HepG2 (cell line): ENCODE results near the gene MLLT10. TPM values are rescaled to one million over a fixed set of nuclear protein-coding genes. Genes with fewer than 3 reads are reported as not detected.

Source experiments
- ATAC-seq: fragments of 200-7000 bp; cut with Tn5 transposase; 3 replicates; pipeline ENCODE4 v1.9.1; 2020; ENCODE audit warnings: mild to moderate bottlenecking, moderate library complexity
- BruUV-seq: library from RNA; stranded (reverse); fragments of 400-500 nt; replicated peaks from 2 replicates; lab custom pipeline; 2021; lab: Mats Ljungman, UMichigan
- CTCF ChIA-PET: fragments of 300-600 bp; formaldehyde crosslinking; extraction: SDS; loops from one replicate; lab custom pipeline; 2021; ENCODE audit warnings: low total read pairs, inconsistent platforms, low intra/inter-chr PET ratio; lab: Yijun Ruan, JAX
- POLR2A ChIA-PET: fragments of 350-600 bp; sonication (Branson Sonifier 250); formaldehyde crosslinking; loops from one replicate; lab custom pipeline; 2020; ENCODE audit warnings: antibody characterized with exemption, inconsistent platforms; lab: Yijun Ruan, JAX
- DNase-seq: peaks from one replicate; pipeline ENCODE4 v3.0.0-alpha.2; 2015; ENCODE audit warnings: low spot score
- FAIRE-seq: peaks from 3 replicates; lab custom pipeline; 2011; peaks lifted over from hg19 to GRCh38; lab: Jason Lieb, UNC
- H2AFZ ChIP-seq: one replicate; pipeline ENCODE4 v1.6.1; 2011; ENCODE audit warnings: low read length, inconsistent platforms
- H3K27ac ChIP-seq: fragments of 300-600 bp; 3 replicates; pipeline ENCODE4 v1.8.0; 2011; ENCODE audit warnings: mixed run types, mild to moderate bottlenecking, mixed read lengths, low read length, inconsistent platforms; ENCODE audit not compliant: insufficient read depth; ENCODE audit errors: extremely low read length
- H3K27me3 ChIP-seq, 2 experiments: fragments of 200-600 bp in 1 of 2; 2 replicates in 1 of 2; 3 replicates in 1 of 2; pipeline versions ENCODE4 v1.6.0 to v1.8.0; 2011; ENCODE audit warnings: low read length in 2 of 2, mild to moderate bottlenecking in 2 of 2, moderate library complexity in 2 of 2, inconsistent platforms in 1 of 2; ENCODE audit not compliant: insufficient read depth in 2 of 2, control insufficient read depth in 1 of 2
- H3K36me3 ChIP-seq, 2 experiments: fragments of 200-600 bp in 1 of 2; replicated peaks in 1 of 2; 2 replicates in 1 of 2; 3 replicates in 1 of 2; pipeline versions ENCODE4 v1.5.1 to v1.8.0; 2011; ENCODE audit warnings: low read length in 2 of 2, inconsistent platforms in 1 of 2; ENCODE audit not compliant: insufficient read depth in 2 of 2, control insufficient read depth in 1 of 2
- H3K4me1 ChIP-seq: 2 replicates; pipeline ENCODE4 v1.5.1; 2012; ENCODE audit warnings: low read length, inconsistent platforms; ENCODE audit not compliant: insufficient read depth
- H3K4me2 ChIP-seq: 2 replicates; pipeline ENCODE4 v1.6.0; 2011; ENCODE audit warnings: low read depth, low read length, inconsistent platforms
- H3K4me3 ChIP-seq, 3 experiments: fragments of 200-600 bp in 1 of 3; sonication (generic), shearing (Covaris generic) in 1 of 3; replicated peaks in 1 of 3; 2 replicates each; pipeline ENCODE4 v1.5.1; 2011 to 2016; ENCODE audit warnings: low read length in 3 of 3, inconsistent platforms in 2 of 3, low read depth in 2 of 3, mild to moderate bottlenecking in 2 of 3, control low read depth in 1 of 3, mixed read lengths in 1 of 3; ENCODE audit not compliant: insufficient read depth in 1 of 3
- H3K79me2 ChIP-seq: one replicate; pipeline ENCODE4 v1.6.1; 2011; ENCODE audit warnings: low read length, inconsistent platforms; ENCODE audit not compliant: insufficient read depth
- H3K9ac ChIP-seq: 2 replicates; pipeline ENCODE4 v1.6.0; 2011; ENCODE audit warnings: mild to moderate bottlenecking, low read depth, low read length, inconsistent platforms; ENCODE audit not compliant: insufficient read depth
- H3K9me3 ChIP-seq: 2 replicates; pipeline ENCODE4 v1.5.1; 2012; ENCODE audit warnings: mild to moderate bottlenecking, low read length
- H4K20me1 ChIP-seq: 2 replicates; pipeline ENCODE4 v1.6.0; 2011; ENCODE audit warnings: inconsistent platforms, mild to moderate bottlenecking, low read length, moderate library complexity; ENCODE audit not compliant: insufficient read depth
- ZNF772 ChIP-seq: sonication (generic); formaldehyde crosslinking; IDR thresholded peaks from 2 replicates; pipeline ENCODE4 v1.5.0; 2020; ENCODE audit warnings: mild to moderate bottlenecking, missing genetic modification reagents
- WGBS: methylation state at CpG from one replicate; pipeline ENCODE4 v1.1.6; 2017; ENCODE audit warnings: low lambda C conversion rate; 5-methylcytosine and 5-hydroxymethylcytosine counted together
- in situ Hi-C: cut with HindIII; loops from 2 replicates; pipeline ENCODE4 v1.10.0; 2017; ENCODE audit warnings: low pct_unique_long_range_greater_than_20kb; ENCODE audit not compliant: extremely low pct_ligation_motif_present
- intact Hi-C: fragments of 100-400 bp; cut with micrococcal nuclease; formaldehyde crosslinking; loops from one replicate; pipeline ENCODE4 v1.10.0; 2022; ENCODE audit not compliant: unreplicated experiment
- polyA plus RNA-seq, 8 experiments: library from polyadenylated mRNA; depleted of rRNA in 3 of 8; stranded (reverse) in 7 of 8; unstranded in 1 of 8; fragments of >200 nt; fragmentation: Illumina TruSeq in 4 of 8; extraction: Trizol in 4 of 8; gene quantifications; 2 replicates each; pipeline versions ENCODE4 v1.2.1 to v1.2.3, GENCODE V29; 2011 to 2016; ENCODE audit warnings: low read depth in 4 of 8, missing spikeins in 1 of 8, mixed read lengths in 1 of 8; ENCODE audit not compliant: insufficient read depth in 1 of 8
- total RNA-seq, 5 experiments: library from RNA; depleted of rRNA; stranded (reverse); fragments of >200 nt; fragmentation: Illumina TruSeq; extraction: Trizol; gene quantifications; 2 replicates each; pipeline ENCODE4 v1.2.3, GENCODE V29; 2016; ENCODE audit warnings: low read depth in 1 of 5
- TF ChIP-seq, protein P1 (sequence below): sonication (generic); formaldehyde crosslinking; IDR thresholded peaks from 2 replicates; pipeline ENCODE4 v1.5.1; 2020; ENCODE audit warnings: mild to moderate bottlenecking, missing genetic modification reagents, borderline replicate concordance
- TF ChIP-seq, protein P2 (sequence below): sonication (generic); formaldehyde crosslinking; conservative IDR thresholded peaks from 2 replicates; pipeline ENCODE4 v1.4.0; 2020; ENCODE audit warnings: missing genetic modification reagents
- TF ChIP-seq, protein P3 (sequence below): sonication (generic); formaldehyde crosslinking; IDR thresholded peaks from 2 replicates; pipeline ENCODE4 v1.4.0; 2020; ENCODE audit warnings: missing genetic modification reagents

MLLT10 gene
- total and polyA plus RNA-seq, 2 of the 13 experiments (the other 11 are each of a cell fraction or from before 2014, with no cell fraction given), result 51.3 to 84.1 TPM

DNA sequence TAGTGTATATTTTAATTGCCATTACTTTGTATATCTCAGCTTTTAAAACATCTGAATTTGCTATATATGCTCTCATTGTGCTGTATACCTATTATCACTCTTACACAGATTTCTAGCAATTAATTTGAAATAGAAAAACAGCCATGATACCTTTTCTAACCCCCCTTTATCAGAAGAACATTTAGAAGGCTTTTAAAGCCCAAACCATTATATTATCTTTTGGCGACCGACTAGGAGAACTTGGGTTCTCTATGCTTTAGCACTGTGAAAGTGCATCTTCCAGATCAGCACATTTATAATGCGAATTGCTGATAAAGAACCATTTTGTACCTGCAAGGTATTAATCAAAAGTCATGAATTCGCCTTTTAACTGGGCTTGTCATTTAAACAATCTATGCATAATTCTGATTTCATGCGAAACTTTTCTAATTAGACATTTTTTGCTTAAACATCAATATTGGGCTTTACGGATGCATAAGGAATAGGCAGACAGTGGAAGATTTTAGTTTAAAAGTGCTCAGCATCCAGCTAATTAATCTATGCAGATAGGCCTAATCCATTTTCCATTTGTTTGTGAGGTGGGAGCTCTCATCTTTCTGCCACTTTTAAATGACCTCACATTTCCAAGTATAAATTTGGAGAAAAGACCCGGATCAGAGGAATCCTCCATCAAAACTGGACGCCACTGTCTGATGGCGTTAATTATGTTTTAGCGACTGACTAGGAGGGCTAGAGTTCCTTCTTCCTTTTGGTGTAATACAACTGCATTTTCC lies 1.2 kb upstream of the MLLT10 start (continued):
- TF ChIP-seq, protein P1, sequence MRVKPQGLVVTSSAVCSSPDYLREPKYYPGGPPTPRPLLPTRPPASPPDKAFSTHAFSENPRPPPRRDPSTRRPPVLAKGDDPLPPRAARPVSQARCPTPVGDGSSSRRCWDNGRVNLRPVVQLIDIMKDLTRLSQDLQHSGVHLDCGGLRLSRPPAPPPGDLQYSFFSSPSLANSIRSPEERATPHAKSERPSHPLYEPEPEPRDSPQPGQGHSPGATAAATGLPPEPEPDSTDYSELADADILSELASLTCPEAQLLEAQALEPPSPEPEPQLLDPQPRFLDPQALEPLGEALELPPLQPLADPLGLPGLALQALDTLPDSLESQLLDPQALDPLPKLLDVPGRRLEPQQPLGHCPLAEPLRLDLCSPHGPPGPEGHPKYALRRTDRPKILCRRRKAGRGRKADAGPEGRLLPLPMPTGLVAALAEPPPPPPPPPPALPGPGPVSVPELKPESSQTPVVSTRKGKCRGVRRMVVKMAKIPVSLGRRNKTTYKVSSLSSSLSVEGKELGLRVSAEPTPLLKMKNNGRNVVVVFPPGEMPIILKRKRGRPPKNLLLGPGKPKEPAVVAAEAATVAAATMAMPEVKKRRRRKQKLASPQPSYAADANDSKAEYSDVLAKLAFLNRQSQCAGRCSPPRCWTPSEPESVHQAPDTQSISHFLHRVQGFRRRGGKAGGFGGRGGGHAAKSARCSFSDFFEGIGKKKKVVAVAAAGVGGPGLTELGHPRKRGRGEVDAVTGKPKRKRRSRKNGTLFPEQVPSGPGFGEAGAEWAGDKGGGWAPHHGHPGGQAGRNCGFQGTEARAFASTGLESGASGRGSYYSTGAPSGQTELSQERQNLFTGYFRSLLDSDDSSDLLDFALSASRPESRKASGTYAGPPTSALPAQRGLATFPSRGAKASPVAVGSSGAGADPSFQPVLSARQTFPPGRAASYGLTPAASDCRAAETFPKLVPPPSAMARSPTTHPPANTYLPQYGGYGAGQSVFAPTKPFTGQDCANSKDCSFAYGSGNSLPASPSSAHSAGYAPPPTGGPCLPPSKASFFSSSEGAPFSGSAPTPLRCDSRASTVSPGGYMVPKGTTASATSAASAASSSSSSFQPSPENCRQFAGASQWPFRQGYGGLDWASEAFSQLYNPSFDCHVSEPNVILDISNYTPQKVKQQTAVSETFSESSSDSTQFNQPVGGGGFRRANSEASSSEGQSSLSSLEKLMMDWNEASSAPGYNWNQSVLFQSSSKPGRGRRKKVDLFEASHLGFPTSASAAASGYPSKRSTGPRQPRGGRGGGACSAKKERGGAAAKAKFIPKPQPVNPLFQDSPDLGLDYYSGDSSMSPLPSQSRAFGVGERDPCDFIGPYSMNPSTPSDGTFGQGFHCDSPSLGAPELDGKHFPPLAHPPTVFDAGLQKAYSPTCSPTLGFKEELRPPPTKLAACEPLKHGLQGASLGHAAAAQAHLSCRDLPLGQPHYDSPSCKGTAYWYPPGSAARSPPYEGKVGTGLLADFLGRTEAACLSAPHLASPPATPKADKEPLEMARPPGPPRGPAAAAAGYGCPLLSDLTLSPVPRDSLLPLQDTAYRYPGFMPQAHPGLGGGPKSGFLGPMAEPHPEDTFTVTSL (CRISPR knock-in tag), result 0 out of 2 replicates have a peak, but pooled peaks have one; percentile 36
- TF ChIP-seq, protein P2, sequence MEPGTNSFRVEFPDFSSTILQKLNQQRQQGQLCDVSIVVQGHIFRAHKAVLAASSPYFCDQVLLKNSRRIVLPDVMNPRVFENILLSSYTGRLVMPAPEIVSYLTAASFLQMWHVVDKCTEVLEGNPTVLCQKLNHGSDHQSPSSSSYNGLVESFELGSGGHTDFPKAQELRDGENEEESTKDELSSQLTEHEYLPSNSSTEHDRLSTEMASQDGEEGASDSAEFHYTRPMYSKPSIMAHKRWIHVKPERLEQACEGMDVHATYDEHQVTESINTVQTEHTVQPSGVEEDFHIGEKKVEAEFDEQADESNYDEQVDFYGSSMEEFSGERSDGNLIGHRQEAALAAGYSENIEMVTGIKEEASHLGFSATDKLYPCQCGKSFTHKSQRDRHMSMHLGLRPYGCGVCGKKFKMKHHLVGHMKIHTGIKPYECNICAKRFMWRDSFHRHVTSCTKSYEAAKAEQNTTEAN, result no peak

DNA sequence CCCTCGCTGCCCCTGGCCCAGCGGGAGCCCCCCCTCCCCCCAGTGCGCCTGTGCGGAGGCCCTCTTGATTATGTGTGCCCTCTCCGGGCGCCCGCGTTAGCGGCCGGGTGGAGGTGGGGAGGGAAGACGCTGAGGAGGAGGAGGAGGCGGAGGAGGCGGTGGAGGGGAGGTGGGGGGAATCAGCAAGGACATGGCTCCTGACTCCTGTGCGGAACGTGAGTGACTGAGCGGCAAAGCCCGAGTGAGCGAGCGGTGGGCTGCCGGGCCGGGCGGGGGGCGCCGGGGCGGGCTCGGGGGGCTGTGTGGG lies 201 bp downstream of the MLLT10 start:
- Histone ChIP-seq H3K9ac (peak overlapping the region; percentile 82), H4K20me1 (peaks cover 13% of the 10 kb centered on the region; the same call in 1 of the 2 replicates), H3K9me3 (no peaks in the 10 kb centered on the region), H3K36me3 (peaks cover 2 to 15% of the 10 kb centered on the region in 2 experiments), H3K4me1 (peaks cover 32% of the 10 kb centered on the region), H3K27ac (peak overlapping the region; percentile 81), H2AFZ (no peak overlapping the region), H3K4me3 (peak overlapping the region; percentile 72 to 84 (median 81); a peak in 5 of 6 replicates), H3K4me2 (0 out of 2 replicates have a peak overlapping the region, but pooled peaks have one; percentile 68), H3K27me3 (no peaks in the 10 kb centered on the region; a peak in 1 of 5 replicates), H3K79me2 (peaks cover 70% of the 10 kb centered on the region)
- POLR2A ChIA-PET, result interaction anchor here (3.4 kb wide), 1 partner anchor 38 kb away, joined by 40 read pairs; no protein-coding TSS in a partner anchor
- FAIRE-seq, result no peak
- no peak for DNase-seq
- WGBS, result 0% methylated on average over 11 of the region's 26 CpGs
- intact Hi-C loops, result loop anchor here (1.0 kb wide), 1 partner anchor 9 kb away; the partner anchor contains the start of gene SKIDA1
- BruUV-seq, result no TSS peak
- CTCF ChIA-PET, result interaction anchor here (2.2 kb wide), 1 partner anchor 38 kb away, joined by 7 read pairs; no protein-coding TSS in a partner anchor
- in situ Hi-C loops, result no loop called here
- ATAC-seq, result no peak
- TF ChIP-seq, protein P3, sequence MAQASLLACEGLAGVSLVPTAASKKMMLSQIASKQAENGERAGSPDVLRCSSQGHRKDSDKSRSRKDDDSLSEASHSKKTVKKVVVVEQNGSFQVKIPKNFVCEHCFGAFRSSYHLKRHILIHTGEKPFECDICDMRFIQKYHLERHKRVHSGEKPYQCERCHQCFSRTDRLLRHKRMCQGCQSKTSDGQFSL (CRISPR knock-in tag), result 0 out of 2 replicates have a peak, but pooled peaks have one; percentile 10
- TF ChIP-seq ZNF772 (CRISPR knock-in tag), result 0 out of 2 replicates have a peak, but pooled peaks have one; percentile 12
